GM18873 (cell line): ENCODE measurements around the gene COL2A1.

Experiments used
- ATAC-seq: cut with Tn5 transposase; IDR thresholded peaks from one replicate; pipeline ENCODE4 v1.9.1; 2021; ENCODE audit warnings: mild to moderate bottlenecking, moderate library complexity, moderate number of reproducible peaks; ENCODE audit not compliant: unreplicated experiment, low FRiP score

Gene COL2A1

DNA sequence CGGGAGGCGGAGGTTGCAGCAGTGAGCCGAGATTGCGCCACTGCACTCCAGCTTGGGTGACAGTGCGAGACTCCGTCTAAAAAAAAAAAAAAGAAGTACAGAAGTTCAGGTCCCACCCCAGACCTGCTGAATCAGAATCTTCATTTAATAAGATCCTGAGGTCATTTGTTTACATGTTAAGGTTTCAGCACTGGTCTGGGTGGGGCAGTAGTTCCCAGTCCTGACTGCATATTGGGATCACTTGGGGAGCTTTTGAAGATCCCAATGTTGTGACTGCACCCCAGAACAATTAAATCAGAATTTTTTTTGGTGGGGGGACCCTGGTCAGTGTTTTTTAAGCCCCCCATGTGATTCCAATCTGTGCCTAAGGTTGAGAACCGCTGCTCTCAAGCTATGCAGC is 11.7 kb upstream of the COL2A1 start:
- ATAC-seq = no peak

DNA sequence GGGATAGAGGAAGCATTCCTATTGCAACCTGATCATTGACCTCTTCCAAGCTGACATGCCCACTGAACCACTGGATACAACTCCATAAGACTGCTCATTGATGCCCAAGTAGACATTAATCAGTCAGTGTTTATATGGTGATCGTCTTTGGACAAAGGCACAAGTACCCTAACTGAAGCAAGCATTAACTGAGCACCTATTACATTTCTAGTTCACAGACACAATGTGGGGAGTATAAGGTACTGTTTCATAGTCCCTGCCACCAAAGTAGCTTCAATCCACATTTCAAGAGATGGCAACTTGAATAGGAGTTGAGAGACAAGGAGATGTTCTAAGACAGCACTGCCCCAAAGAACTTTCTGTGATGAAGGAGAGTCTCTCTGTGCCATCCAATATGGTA is 10.9 kb upstream of the COL2A1 start:
- no peak for ATAC-seq

DNA sequence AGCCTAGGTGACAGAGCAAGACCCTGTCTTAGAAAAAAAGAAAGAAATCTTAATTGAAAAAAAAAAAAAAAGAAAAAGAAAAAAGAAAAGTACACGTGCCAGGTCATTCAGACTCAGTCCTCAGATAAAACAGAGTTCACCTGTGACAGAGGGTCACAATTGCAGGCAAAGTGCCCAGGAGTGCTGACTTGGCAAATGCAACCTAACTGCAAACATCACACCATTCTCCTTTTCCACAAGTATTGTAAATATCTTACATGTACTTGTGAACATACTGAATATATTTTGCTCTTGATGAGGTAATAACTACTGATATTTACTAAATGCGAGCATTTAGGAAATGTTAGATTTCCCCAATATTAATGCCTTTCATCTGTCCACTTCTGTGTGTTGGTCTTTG is 9.0 kb upstream of the COL2A1 start:
- ATAC-seq = no peak

DNA sequence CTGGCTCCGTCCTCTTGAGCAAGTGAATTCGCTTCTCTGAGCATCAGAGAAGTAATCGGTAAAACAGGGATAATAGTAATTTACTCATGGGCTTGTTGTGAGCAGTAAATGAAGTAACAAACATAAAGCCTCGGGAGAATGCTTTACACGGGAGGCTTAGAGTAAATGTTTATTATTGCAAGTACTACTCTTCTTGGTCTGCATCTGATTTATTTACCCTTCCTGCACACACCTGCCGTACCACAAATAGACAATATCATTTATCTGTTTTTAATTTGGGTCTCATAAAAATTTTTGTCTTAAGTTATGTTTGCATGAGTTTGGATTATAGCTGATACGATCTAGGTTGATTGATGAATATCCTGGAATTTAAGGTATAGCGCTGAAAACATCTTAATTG is 7.8 kb upstream of the COL2A1 start:
- no peak for ATAC-seq

DNA sequence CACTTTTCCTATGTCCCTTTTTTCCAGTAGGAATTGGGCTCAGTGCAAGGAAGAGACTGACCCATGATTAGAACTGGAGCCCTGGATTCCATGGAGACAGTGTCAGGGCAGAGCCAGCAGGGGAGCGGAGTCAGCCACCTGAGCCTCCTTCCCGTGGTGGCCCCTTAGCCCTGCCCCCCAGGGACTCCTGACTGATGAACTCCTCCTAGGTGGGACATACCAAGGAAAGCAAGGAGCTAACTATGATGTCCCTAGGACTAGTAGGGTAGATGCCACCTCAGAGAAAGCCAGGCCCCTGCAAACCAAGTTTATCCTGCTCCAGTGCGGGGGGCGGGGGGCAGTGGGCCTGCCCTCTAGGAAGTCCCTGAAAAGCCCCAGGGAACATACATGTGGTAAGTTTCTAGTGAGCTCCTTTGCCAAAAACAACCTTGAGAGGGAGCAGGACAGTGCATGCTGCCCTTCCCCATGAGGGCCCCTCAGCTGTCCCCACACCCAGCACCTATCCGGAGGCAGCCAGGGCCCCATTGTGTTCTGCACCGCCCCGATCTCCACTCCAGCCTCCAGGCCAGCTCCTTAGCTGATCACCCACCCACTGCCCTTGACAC is 6.2 kb upstream of the COL2A1 start:
- no peak for ATAC-seq

DNA sequence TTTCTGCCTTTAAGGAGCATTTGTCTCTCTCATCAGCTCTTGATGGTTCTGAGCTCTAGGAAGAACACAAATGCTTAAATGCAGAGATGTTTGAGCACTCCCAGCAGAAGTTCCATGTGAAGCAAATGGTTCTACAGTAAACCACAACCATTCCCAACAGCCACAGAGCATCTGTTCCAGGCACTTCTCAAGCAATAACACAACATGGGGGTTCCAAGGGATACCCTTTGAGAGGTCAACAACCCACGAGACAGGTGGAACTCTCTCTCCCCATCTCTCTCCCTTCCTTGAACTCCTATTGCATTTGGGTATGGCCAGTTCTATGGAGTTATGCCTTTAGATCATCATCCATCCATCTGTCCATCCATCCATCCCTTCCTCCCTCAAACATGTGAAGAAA is 5.2 kb upstream of the COL2A1 start:
- ATAC-seq = no peak

DNA sequence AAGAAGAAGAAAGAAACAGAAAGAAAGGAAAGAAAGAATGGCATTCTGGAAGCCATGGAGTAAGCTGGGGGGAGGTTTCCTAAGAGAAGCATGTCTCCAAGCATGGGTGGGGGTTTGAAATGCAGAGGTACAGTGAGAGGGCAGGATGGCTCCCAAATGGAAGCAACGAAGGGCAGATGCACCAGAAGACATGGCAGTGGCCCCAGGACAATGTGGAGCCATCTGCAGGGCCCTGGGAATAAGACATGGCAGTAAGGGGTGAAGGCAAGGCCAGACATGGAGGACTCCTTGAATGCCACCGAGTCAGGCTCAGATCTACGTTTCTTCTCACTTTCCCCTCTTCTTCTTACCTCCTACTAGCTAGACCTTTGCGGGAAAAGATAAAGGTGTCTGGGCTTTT is 4.7 kb upstream of the COL2A1 start:
- no peak for ATAC-seq

DNA sequence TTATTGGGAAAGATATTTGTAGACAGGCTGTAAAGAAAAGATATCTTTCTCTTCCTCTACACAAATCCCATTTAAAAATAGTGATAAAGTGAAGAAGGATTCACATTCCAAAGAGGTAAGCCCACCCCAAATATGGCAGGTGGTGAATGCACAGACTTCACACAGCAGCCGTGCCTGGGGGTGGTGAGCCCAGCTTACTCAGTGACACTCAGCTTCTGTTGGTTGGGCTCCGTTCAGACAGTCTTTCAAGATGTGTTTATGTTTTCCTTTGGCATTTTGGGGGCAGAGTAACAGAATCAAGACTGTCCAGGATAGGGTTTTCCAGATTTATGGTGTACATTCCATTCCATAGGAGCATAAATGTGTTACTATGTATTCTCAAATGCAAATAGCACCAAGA is 4.1 kb upstream of the COL2A1 start:
- ATAC-seq = no peak

DNA sequence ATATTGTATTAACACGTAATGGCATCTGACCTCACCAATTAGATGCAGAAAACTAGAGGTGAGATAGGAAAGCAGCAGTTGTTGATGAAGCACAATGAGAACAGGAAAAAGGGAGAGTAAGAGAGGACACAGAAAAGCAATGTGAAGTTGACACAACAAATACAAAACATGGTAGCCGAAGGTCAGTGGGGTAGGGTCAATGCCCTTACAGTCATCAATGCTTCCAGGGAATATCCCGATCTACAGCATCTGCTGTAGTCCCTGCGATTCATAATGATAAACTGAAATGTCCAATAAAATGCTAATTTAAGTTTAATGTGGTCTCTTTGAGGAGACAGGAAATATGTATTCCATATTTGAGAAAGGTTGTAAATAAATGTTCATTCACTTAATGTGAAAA is 2.9 kb upstream of the COL2A1 start:
- ATAC-seq = no peak

DNA sequence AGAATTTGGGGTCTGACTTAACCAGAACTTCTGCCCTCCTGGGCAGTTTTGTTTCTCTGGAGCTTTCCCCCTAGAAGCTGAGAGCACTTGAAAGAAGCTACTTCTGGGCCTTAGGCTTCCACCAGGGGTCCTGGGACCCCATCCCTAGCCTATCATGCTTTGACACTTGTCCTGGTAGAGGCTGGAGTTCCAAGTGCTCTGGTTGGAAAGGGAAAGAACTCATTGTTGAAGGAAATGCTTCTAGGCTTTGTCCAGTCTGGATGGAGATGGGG is 1.4 kb upstream of the COL2A1 start:
- ATAC-seq = no peak

DNA sequence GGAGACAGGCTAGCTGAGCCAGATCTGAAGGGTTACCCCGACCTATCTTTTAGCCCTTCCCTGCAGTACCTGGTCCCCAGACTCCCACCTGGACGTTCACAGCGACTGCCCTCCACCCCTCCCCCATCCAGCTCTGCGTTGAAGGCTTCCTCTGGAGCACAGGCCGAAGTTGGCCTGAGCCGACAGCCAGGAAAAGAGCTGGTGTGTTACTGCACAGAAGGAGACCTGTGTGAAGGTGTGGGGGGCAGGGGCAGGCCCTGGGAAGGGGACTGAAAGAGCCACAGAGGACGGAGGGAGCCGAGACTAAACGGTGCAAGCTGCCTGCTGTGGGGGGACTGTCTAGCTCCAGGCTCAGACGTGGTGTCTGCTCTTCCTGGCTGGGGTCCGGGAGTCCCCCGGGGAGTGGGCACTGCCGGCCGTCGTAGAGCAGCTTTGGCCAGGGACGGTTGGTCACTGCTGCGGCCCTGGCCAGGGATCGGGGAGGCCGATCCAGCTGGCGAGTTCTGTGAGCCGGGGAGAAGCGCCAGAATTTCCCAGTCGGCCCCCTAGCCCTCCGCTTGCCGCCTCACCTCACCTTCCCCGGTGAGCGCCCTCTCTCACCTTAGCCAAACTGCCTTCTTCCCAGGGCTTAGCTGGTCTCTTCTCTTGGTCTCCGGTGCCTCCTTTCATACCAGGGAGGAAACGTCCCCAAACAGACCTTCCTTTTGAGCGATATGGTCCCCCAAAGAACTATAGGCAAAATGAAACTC is 899 bp upstream of the COL2A1 start:
- ATAC-seq = no peak

DNA sequence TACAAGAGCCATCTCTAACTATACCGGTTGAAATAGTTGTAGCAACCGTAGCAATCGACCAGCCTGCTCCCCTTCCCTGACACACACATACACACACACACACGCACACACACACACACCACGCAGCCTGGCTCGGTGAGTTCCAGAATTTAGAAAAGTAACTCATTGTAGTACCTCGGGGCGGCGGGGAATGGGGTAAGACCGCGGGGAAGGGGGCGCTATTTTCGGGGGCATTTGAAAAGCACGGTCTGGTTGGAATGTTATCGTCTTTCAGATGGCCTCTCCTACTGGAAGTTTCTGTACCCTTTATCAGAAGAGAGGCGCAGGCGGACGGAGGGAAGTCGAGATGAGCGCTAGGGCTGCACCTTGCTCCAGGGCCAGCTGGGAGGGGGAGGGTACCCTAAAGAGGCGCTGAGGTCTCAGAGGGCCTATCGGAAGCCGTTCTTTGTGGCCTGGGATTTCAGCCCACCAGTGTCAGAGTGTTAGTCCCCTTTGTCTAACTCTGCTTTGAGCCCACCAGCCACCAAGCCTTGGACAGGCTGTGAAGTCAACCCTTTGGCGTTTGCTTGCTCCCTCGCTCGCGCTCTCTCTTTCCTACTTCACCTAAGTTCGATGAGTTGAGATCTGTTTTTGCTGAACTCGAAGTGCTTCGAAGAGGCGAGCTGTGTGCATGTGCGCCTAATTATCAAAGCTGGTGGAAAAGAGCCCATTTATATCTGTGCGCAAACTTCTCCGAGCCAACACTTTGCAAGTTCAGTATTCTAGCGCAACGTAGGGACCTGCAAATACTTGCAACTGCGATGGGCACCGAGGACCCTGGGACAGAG is 837 bp downstream of the COL2A1 start:
- no peak for ATAC-seq

DNA sequence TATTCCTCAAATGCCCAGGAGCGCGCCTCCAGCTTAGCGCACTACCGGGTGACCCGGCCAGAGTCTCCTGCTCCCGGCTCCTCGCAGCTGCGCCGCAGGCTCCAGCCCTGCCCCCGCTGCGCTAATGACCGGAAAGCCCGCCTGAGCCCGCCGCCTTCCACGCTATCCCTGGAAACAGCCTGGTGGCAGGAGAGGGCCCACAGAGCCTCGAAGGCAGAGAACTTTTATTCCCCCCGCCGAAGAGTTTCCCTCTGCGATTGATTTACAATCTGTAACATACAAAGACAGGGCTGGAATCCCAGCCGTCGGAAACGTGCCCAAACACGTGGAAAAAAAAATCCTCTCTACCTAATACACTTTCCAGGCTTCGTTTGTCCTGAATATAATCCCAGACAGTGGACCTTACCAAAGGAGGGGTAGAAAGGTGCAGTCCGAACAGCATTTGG is 1.5 kb downstream of the COL2A1 start:
- no peak for ATAC-seq

DNA sequence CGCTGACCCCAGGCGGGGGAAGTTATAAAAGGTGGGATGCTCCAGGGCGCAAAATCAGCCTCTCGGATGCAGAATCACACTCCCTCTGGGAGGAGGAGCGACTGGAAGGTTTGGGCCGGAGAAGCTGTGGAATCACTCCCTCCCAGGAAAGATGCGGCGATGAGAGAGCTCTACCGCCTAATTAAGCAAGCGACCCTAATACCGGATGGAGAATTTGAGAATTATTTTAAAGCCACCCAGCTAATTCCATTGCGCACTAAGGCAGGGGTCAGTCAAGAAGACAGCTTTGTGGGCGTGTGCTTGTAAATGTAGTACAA is 1.9 kb downstream of the COL2A1 start:
- ATAC-seq = no peak

DNA sequence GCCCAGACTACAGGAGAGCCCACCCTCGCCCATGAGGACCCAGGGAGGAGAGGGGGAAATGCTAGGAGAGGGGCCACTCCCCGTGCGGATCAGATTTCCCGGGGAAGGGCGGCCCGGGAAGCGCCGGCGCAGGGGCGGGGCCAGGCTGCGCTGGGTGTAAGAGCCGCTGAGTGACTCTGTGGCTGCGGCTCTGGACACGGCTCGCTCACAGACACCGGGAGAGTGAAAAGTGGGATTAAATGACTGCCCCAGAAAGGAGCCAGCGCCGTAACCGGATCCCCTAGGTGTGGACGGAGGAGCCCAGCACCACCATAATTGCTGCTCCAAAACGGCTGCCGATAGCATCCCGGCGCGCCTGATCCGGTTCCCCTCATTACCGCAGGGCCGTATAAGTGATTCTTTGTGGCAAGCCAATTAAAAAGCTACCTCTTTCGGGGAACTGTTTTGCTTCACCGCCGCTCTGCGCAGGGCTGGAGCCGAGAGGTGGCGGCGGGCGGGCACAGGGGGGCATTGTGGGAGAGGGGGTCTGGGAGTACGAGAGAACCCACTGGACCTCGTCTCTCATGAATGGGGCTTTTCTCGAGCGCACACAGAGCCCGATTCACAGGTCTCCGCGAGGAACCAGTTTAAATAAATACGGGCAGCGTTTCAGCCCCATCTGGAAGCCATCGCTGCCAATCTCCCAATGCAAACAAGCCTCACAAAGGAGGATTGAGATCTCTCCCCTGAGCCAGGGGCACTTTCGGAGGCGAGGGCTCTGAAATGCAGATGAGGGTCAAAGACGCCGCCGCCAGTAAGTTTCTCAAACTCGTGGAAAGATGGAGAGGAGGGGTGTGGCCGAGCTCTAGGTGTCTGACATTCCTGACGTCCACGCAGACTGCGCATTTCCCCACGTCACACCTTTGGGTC is 2.5 kb downstream of the COL2A1 start:
- no peak for ATAC-seq

DNA sequence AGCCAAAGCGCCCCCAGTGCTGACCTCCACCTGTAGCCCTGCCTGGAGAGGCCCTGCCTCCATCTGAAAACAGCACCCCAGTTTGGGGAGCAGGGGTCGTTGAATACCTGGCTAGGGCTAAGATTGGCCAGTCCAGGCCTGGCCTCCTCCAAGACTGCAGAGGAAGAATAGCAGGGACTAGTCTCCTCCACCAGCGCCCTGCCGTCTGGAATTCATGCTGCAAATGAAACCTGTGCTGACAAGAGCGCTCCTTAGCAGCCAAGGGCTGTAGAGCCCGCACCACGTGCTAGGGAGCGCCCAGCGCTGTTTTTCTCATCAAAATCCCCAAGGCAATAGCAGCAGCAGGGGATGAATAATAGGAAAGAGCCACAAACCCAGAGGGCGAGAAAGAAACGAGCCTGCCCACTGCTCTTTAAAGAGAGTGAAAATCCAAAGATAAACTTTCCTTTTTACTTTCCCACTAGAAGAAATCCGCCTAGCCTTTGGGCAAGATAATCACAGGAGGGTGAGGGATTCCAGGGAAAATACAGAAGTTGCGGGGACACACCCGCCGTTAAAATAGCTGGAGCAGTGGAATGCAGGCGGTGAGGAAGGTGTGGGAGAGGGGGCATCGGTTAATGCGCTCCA is 3.3 kb downstream of the COL2A1 start:
- ATAC-seq = no peak

DNA sequence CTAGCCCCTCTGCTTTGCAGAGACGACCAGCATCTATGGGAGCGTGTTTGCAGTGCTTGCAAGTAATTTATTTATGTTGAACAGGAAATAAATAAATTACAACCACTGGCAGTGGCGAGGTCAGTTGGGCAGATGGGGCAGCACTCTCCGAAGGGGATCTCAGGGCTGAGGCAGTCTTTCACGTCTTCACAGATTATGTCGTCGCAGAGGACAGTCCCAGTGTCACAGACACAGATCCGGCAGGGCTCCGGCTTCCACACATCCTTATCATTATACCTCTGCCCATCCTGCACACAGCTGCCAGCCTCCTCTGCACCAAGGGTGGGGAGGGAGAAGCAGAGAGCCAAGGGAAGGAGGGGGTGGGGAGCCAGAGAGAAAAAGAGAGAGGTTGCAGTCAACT is 4.5 kb downstream of the COL2A1 start:
- no peak for ATAC-seq

DNA sequence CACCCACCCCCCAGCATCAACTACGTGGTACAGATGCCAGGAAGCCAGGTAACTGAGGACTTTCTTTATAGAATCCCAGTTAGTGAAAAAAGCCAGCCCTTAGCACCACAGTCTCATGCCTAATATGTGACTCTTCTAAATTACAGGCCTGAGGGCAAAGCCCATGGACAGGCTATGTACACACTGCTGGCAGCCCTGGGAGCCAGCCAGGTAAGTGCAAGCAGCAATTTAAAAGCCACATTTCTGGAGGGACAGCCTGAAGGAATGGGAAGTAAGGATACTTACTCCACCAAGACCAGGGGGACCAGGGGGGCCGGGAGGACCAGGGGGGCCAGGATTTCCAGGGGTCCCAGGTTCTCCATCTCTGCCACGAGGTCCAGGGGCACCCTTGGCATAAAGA is 7.0 kb downstream of the COL2A1 start:
- no peak for ATAC-seq

DNA sequence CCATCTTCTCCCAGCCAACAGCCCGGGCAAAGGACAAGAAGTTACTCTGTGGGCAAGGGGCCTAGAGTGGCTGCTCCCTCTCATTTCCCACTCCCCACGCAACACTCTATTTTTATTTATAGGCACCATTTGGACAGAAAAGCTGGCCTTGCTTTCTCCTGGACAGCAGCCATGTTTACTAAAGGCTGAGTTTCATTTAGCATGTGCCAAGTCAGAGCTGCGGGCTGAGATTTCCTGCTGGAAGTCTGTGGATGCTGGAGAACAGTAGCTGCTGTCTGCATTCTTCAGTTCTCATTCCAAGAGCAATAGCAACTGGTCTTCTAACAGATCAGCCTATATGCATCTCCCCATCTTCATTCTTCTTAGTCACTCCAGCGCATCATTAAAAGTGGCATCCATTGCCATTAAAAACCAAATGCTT is 8.3 kb downstream of the COL2A1 start:
- no peak for ATAC-seq

DNA sequence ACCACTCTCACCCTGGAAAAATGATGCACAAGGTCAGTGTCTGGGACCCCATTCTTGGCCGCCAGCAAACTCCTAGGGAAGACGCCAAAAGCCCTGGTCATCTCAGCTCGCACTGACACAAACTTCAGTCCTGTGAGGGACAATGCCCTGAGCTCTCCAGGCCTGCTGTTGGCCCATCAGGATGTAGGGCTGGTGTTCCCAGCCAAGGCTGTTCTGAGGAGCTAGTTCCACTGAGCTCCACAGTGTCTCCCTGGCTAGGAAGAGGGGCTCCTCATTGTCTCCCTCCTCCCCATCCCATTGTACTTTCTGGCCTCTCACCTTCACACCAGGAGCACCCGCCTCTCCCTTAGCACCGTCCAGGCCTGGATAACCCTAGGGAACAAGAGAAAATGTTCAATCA is 10.8 kb downstream of the COL2A1 start:
- no peak for ATAC-seq

DNA sequence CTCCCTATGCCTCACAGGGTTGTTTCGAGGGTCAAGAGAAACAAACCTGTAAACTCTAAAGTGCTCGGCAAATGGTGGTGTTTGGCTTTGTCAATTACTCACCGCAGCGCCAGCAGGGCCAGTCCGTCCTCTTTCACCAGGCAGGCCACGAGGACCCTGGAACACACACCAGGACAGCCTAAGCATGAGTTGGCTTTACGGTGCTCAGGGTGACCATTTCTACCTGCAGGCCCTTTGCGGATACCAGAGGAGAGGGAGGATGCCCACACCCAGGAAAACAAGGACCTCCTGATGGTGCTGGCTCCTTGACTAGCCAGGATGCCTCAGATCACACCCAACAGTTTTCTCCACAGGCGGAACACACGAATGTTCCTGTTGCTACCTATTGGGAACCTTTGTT is 11.5 kb downstream of the COL2A1 start:
- ATAC-seq = no peak
